HEK293 (cell line): ENCODE data around the gene GNB1L.

Source experiments
- CTCF ChIP-seq: fragments of 450-650 bp; formaldehyde crosslinking; IDR thresholded peaks from 2 replicates; pipeline ENCODE4 v1.5.1; 2016; ENCODE audit warnings: missing biosample characterization, missing genetic modification characterization
- OSR2 ChIP-seq: fragments of 450-650 bp; formaldehyde crosslinking; IDR thresholded peaks from 2 replicates; pipeline ENCODE4 v1.5.1; 2016; ENCODE audit warnings: missing biosample characterization, missing genetic modification characterization
- REST ChIP-seq: fragments of 450-650 bp; formaldehyde crosslinking; IDR thresholded peaks from 2 replicates; pipeline ENCODE4 v1.5.1; 2016; ENCODE audit warnings: missing biosample characterization, missing genetic modification characterization
- SCRT2 ChIP-seq: fragments of 450-650 bp; formaldehyde crosslinking; IDR thresholded peaks from 2 replicates; pipeline ENCODE4 v1.5.1; 2016; ENCODE audit warnings: missing biosample characterization, missing genetic modification characterization
- TCF7L2 ChIP-seq: IDR thresholded peaks from 2 replicates; pipeline ENCODE4 v1.6.1; 2011; ENCODE audit warnings: low read depth, mild to moderate bottlenecking, inconsistent platforms, low read length, moderate library complexity, borderline replicate concordance
- ZBTB48 ChIP-seq: fragments of 450-650 bp; formaldehyde crosslinking; IDR thresholded peaks from 2 replicates; pipeline ENCODE4 v1.5.1; 2016; ENCODE audit warnings: missing biosample characterization, missing genetic modification characterization
- ZNF112 ChIP-seq: fragments of 450-650 bp; formaldehyde crosslinking; IDR thresholded peaks from 2 replicates; pipeline ENCODE4 v1.5.0; 2017; ENCODE audit warnings: missing biosample characterization, missing genetic modification characterization
- ZNF280D ChIP-seq: fragments of 450-650 bp; formaldehyde crosslinking; IDR thresholded peaks from 2 replicates; pipeline ENCODE4 v1.5.1; 2016; ENCODE audit warnings: missing biosample characterization, missing genetic modification characterization
- ZNF302 ChIP-seq: fragments of 450-650 bp; formaldehyde crosslinking; IDR thresholded peaks from 2 replicates; pipeline ENCODE4 v1.5.1; 2016; ENCODE audit warnings: missing biosample characterization, missing genetic modification characterization, low read depth
- ZNF350 ChIP-seq: fragments of 450-650 bp; formaldehyde crosslinking; IDR thresholded peaks from 2 replicates; pipeline ENCODE4 v1.5.0; 2017; ENCODE audit warnings: missing biosample characterization, mild to moderate bottlenecking, missing genetic modification characterization
- ZNF792 ChIP-seq: fragments of 450-650 bp; formaldehyde crosslinking; IDR thresholded peaks from 2 replicates; pipeline ENCODE4 v1.5.1; 2016; ENCODE audit warnings: missing biosample characterization, missing genetic modification characterization

- TF ChIP-seq REST (tag by site-specific recombination) (no peak), TCF7L2 (no peak), ZNF112 (tag by site-specific recombination) (no peak), CTCF (no peak), SCRT2 (no peak), ZNF350 (no peak), ZNF280D (tag by site-specific recombination) (no peak), OSR2 (tag by site-specific recombination) (no peak), ZNF792 (tag by site-specific recombination) (no peak), ZBTB48 (tag by site-specific recombination) (no peak), ZNF302 (tag by site-specific recombination) (no peak)
Measured at GRCh38 chr22:19857382-19857781, 2.7 kb upstream of the GNB1L start.
